Inflammatory macrophage treated with lipopolysaccharide for 4 hours (primary cell): ENCODE data around the gene ZNF687.
A peak's percentile ranks its signal among the peaks of the same experiment; 100 is the strongest.

Experiments used
- DNase-seq: peaks from one replicate; pipeline ENCODE4 v3.0.0-alpha.2; 2020

ZNF687 gene

GRCh38 chr1:151314137-151314875 lies 32.2 kb downstream of the ZNF687 start:
- no peak for DNase-seq

- no peak for DNase-seq
These were observed 33.6 kb downstream of the ZNF687 start for GRCh38 chr1:151315565-151316235.

DNA sequence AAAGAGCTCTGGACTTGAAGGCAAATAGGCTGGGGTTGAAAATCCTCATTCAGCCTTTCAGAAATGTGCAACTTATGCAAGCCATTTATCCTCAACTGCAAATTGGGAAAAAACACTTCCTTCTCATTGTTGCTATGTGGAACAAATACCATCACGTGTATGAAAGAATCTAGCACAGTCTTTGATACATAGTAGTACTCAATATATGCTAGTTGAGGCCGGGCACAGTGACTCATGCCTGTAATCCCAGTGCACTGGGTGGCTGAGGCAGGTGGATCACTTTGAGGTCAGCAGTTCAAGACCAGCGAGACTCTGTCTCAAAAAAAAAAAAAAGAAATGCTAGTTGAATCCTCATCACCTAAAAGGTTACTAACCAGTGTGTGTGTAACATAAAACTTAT lies 36.9 kb downstream of the ZNF687 start:
- DNase-seq: no peak

DNA sequence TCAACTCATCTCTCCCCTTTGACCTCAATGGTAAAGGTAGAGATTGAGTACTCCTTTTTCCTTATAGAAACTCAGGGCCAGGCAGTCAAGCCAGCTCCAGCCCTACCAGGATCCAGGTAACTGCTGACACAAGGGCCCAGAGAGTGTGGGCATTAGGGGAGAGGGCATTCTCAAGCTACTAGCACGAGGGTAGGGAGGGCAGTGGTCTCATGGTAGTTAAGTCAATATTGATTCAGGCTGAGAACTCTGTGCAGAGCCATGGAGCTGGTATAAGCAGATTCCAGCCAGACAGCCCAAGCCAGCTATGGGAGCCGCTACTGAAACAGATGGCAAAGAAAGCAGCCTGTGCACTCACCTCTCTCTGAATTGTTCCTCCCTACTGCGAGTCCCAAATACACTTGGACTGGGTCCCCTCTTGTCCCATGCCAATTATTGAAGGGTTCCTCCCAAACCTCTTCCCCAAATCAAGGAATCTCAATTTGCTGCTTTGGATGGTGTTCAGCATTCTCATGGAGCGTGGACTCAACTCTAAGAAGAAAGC lies 42.4 kb downstream of the ZNF687 start:
- DNase-seq: no peak

DNA sequence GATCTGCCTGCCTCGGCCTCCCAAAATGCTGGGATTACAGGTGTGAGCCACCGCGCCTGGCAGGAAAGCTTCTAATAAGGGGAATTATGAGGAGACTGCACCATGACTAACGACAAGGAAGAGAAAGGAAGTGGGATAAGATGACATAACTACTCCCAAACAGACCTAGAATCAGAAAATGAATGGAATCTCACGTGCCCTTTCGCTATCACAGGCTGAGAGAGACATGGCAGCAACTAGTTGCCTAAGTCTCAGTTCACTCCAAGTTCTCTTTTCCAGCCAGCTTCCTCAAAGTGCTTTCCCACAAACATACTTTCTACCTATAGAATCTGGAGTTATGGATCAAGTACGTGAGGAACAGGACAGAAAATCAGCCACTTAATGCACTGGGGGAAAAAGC lies 43.1 kb downstream of the ZNF687 start:
- peak; percentile 79 for DNase-seq

- no peak for DNase-seq
These were observed 43.7 kb downstream of the ZNF687 start for GRCh38 chr1:151325646-151326429.

- peak; percentile 91 for DNase-seq
These were observed 44.6 kb downstream of the ZNF687 start for GRCh38 chr1:151326619-151327222.

DNA sequence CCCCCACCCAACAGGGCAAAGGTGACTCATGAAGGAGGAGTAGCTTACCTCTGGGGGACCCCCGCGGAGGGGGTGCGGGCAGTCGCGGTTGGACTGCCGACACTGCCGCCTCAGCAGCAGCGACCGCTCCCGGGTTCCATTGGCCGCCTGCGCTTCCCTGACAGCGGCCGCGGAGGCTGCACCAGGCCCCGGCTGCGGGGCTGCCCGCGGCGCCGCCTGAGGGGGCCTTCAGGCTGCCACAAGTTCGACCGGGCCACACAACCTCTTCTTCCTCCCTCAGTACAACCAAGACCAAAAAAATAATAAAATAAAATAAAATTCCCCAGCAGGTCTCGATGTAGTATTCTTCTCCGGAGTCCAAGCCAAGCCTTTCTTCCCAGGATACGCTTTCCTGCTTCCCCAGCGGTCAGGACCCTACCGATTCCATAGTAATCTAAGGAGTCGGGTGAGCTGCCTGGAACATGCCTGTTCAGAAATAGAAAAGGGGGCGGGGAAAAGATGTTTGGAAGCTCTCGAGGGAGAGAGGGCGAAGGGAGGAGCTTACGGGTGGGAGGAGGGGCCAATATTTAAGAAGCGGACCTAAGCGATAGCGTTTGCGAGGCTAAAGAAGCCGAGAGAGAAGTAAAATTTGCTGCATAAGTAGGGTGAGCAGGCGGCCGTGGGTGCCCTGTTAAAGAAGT lies 45.3 kb downstream of the ZNF687 start, which contains the start of gene PI4KB:
Gene PI4KB (minus strand): TSS at position 194 of the 680 bp plus-strand sequence. CDS start 10,935 bp downstream, outside the sequence.
- DNase-seq: peak; percentile 98

- DNase-seq: no peak
These were observed 46.0 kb downstream of the ZNF687 start for GRCh38 chr1:151327903-151328674.

- no peak for DNase-seq
These were observed 52.7 kb downstream of the ZNF687 start for GRCh38 chr1:151334822-151335221.

- peak; percentile 59 for DNase-seq
These were observed 54.5 kb downstream of the ZNF687 start for GRCh38 chr1:151336556-151336955.

GRCh38 chr1:151340870-151341754 lies 59.0 kb downstream of the ZNF687 start:
- DNase-seq: peak; percentile 85
